T-helper 17 cell (primary cell): Measurements from ENCODE around the gene CELA2B. TPM values are rescaled to one million over a fixed set of nuclear protein-coding genes. Genes with fewer than 3 reads are reported as not detected.
"Not testable (repeated sequence)": the region's sequence is repeated elsewhere in the genome, so short reads cannot be mapped to it uniquely, and the experiment has no call there.

Experiments
- ATAC-seq: fragments of 150-1000 bp; cut with Tn5 transposase; 2 replicates; pipeline ENCODE4 v1.10.0; 2021; ENCODE audit warnings: mild to moderate bottlenecking, moderate library complexity
- DNase-seq, 3 donors: peaks; one replicate each; pipeline versions ENCODE4 v3.0.0 to v3.0.0-alpha.2; 2020 to 2021
- H3K9me3 ChIP-seq: one replicate; pipeline ENCODE4 v1.7.0; 2013; ENCODE audit warnings: low read length, mild to moderate bottlenecking; ENCODE audit not compliant: control insufficient read depth, poor library complexity, severe bottlenecking
- H3K27ac Mint-ChIP-seq: one replicate; pipeline ENCODE4 v1.8.0; 2022; ENCODE audit warnings: mild to moderate bottlenecking, moderate library complexity, mixed read lengths
- H3K27me3 Mint-ChIP-seq: one replicate; pipeline ENCODE4 v1.8.0; 2022; ENCODE audit warnings: mixed read lengths
- H3K36me3 Mint-ChIP-seq: one replicate; pipeline ENCODE4 v1.8.0; 2022; ENCODE audit warnings: low read depth, mixed read lengths
- H3K4me1 Mint-ChIP-seq: one replicate; pipeline ENCODE4 v1.8.0; 2022; ENCODE audit warnings: mild to moderate bottlenecking, mixed read lengths
- H3K4me3 Mint-ChIP-seq: one replicate; pipeline ENCODE4 v1.8.0; 2022; ENCODE audit warnings: mild to moderate bottlenecking, moderate library complexity, mixed read lengths
- total RNA-seq, 4 donors: library from RNA in 2 of 4; stranded (reverse) in 2 of 4; gene quantifications; one replicate each; pipeline ENCODE4 v1.2.3 and lab custom pipeline; 2022 to 2026

Gene CELA2B
- total RNA-seq: not detected
- 0 to 0.08 reads per million in 2 donors for total RNA-seq (lab: John Stamatoyannopoulos, UW)

DNA sequence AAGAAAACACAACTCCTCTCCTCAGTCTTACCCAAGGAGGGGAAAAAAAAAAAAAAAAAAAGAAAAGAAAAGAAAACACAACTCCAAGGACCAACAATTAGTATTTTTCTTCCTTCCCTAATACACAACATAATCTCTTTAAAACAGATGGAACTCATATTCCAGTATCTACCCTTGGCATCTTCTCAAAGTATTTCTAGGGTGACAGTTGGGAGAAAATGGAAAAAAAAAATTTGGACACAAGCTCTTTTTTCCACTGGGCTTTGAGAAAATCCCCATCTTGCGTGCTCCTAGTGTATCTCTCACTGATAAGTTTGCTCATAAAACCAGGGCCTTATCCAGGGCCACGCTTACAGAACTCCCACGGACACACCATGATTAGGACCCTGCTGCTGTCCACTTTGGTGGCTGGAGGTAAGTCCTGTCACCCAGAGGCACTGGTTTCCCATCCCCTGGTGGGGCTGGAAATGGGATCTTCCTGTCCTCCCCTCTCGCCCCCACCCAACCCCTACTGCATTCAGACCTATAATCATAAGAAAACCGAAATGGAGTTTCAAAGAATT lies at the start of gene CELA2B:
Gene CELA2B (plus strand): TSS at position 353 of the 563 bp plus-strand sequence. CDS start 22 bp downstream, at position 375.
- DNase-seq (no peak), ATAC-seq (no peak)
- Mint-ChIP-seq H3K4me3 (no peak within 1 kb of the TSS), H3K4me1 (peaks cover 2% of the 10 kb centered on the region), H3K27ac (no peak within 1 kb of the TSS), H3K27me3 (no peaks in the 10 kb centered on the region), H3K36me3 (no peaks in the 10 kb centered on the region)
- H3K9me3 ChIP-seq: no peaks in the 10 kb centered on the region

DNA sequence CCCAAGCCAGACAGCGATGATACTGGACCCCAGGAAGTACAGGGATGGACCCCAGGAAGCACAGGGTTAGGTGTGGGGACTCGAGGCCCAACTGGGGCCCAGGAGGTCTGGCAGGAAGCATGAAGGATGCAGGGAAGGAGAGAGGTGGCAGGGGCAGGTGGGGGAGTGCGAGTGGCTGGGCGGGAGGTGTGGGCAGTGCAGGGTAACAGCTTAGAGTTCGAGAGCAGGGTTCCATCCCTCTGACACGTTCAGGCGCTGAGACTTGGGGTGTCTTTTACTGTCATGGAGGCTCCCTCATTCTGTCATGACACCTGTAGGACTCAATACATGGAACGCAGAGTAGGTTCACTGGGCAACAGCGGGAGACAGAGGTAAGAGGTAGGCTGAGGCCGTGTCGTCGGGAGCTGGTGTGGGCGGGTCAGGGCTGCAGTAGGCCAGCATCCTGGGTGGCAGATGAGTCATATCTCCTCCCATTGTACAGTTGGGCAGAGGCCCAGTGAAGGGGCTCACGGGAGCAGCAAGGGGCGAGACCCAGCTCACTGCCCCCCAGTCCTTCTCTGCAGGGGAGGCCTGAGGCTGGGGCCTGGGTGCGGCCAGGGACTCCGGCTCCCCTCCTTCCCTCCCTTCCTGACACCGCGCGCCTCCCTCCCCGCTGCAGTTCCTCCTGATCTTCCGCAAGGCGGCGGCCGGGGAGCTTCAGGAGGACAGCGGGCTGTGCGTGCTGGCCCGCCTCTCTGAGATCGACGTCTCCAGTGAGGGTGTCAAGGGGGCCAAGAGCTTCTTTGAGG lies 49.2 kb upstream of the CELA2B start:
- DNase-seq (no peak), ATAC-seq (no peak)
- Mint-ChIP-seq H3K27me3 (no peaks in the 10 kb centered on the region), H3K4me3 (peak overlapping the region; percentile 75), H3K4me1 (peaks cover 21% of the 10 kb centered on the region), H3K36me3 (peaks cover 10% of the 10 kb centered on the region), H3K27ac (peak overlapping the region; percentile 88)
- H3K9me3 ChIP-seq: no peaks in the 10 kb centered on the region

DNA sequence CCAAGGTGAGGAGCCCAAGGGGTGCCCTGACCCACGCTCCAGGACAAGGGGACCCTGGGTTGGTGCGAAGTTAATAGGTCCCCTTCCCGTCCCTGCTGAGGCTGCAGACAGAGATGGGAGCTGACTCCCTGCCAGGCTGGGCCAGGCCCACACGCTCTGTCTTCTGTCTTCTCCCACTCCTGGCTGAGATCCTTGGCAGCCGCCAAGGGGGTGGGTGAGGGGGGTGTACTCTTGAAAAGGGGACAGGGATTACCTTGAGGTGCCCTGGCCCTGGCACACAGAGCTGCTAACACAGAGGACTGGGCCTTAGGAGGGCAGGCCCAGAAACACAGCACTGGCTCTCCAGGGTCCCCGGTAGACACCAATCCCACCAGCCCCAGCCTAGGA lies 48.6 kb upstream of the CELA2B start:
- no peaks in the 10 kb centered on the region for H3K9me3 ChIP-seq
- Mint-ChIP-seq H3K27me3 (no peaks in the 10 kb centered on the region), H3K27ac (peak overlapping the region; percentile 88), H3K4me3 (peak overlapping the region; percentile 36), H3K36me3 (peaks cover 10% of the 10 kb centered on the region), H3K4me1 (peaks cover 20% of the 10 kb centered on the region)
- ATAC-seq (no peak), DNase-seq (no peak)

DNA sequence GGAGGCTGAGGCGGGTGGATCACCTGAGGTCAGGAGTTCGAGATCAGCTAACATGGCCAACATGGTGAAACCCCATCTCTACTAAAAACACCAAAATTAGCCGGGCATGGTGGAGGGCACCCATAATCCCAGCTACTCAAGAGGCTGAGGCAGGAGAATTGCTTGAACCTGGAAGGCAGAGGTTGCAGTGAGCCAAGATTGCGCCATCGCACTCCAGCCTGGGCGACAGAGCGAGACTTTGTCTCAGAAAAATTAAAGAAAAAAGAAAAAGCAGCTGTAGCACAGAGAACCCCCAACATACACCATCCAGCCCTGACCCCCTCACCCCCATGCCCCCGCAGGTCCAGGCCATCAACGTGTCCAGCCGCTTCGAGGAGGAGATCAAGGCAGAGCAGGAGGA lies 47.7 kb upstream of the CELA2B start:
- not testable (repeated sequence) for DNase-seq, ATAC-seq, H3K9me3 ChIP-seq, H3K27me3 Mint-ChIP-seq, H3K36me3 Mint-ChIP-seq
- H3K4me1 Mint-ChIP-seq: peaks cover 22% of the 10 kb centered on the region
- peak overlapping the region; percentile 31 for H3K4me3 Mint-ChIP-seq
- peak overlapping the region; percentile 88 for H3K27ac Mint-ChIP-seq

DNA sequence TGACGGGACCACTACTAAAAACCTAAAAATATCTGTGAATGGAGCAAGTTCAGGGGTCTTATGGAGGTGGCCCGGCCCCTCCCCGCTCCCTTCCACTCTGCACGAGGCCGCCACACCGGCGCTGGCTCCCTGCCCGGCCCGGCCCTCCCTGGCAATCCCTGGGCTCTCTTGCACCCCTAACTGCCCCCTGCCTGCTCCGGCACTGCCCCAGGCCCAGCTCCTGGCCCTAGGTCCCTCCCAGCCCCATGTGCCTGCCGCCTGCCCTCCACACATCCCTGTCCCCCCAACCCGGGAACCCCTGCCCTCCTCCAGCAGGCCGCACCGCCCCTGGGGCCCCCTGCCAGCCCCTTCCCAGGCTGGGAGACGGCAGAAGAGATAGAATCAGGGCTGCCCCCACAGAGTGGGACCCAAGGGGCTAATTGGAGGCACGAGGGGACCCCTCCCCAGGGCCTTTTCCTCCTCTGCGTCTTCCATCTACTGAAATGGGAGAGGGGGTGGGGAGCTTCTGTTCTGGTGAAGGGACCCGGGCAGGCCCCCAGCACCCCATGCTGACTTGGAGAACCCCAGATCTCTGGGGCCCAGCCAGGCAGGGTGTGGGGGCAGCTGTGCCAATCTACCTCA lies 47.0 kb upstream of the CELA2B start:
- peaks cover 20% of the 10 kb centered on the region for H3K4me1 Mint-ChIP-seq
- no peaks in the 10 kb centered on the region for H3K27me3 Mint-ChIP-seq
- DNase-seq (no peak), ATAC-seq (no peak)
- H3K4me3 Mint-ChIP-seq: peak overlapping the region; percentile 55
- H3K36me3 Mint-ChIP-seq: peaks cover 10% of the 10 kb centered on the region
- H3K9me3 ChIP-seq: no peaks in the 10 kb centered on the region
- peak overlapping the region; percentile 92 for H3K27ac Mint-ChIP-seq

DNA sequence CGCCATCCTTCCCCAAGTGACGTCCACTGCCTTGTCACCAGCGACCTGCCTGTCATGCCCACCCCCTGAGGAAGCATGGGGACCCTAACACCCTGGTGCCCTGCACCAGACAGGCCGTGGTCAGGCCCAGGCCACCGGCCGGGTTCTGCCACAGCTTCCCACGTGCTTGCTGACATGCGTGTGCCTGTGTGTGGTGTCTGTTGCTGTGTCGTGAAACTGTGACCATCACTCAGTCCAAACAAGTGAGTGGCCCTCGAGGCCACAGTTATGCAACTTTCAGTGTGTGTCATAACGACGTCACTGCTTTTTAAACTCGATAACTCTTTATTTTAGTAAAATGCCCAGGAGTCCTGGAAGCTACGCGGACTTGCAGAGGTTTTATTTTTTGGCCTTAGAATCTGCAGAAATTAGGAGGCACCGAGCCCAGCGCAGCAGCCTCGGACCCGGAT lies 46.2 kb upstream of the CELA2B start:
- Mint-ChIP-seq H3K27me3 (no peaks in the 10 kb centered on the region), H3K4me3 (peak overlapping the region; percentile 55), H3K36me3 (peaks cover 5% of the 10 kb centered on the region), H3K27ac (peak overlapping the region; percentile 92), H3K4me1 (peaks cover 14% of the 10 kb centered on the region)
- no peak for ATAC-seq
- no peaks in the 10 kb centered on the region for H3K9me3 ChIP-seq
- DNase-seq: no peak

DNA sequence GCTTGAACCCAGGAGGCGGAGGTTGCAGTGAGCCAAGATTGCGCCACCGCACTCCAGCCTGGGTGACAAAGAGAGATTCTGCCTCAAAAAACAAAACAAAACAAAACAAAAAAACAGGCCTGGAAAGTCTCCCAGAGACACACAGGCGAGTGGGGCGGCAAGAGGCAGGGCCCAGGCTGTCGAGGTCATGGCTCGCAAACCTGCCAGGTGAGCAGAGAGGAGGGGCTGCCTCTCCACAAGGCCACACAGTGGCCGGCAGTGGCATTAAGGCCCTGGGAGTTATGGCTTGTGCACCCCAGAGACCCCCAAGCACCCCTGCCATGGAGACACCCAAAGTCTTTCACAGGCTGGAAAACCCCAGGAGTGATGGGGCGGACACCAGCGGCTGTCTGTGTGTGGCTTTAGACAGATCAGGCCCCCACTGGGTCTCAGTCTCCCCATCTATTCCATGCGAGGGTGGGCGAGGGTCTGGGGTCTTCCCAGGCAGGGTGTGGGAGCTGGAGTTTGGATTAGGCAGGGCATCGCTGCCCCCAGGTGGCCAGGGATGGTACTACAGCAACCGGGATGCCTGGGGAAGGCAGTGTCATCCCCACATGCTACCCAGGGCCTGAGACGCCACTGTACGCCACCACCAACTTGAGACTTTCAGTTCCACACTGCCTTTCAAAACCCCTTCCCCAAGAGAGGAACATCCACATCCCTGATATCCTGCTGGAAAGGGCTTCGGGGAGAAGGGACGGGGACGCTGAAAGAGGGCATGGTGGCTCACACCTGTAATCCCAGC lies 44.9 kb upstream of the CELA2B start:
- H3K36me3 Mint-ChIP-seq: peaks cover 5% of the 10 kb centered on the region
- peak overlapping the region; percentile 92 for H3K27ac Mint-ChIP-seq
- H3K9me3 ChIP-seq: no peaks in the 10 kb centered on the region
- DNase-seq (peak; percentile 63 to 81 (median 64)), ATAC-seq (peak; percentile 57)
- H3K4me1 Mint-ChIP-seq: peaks cover 15% of the 10 kb centered on the region
- H3K4me3 Mint-ChIP-seq: peak overlapping the region; percentile 75
- no peaks in the 10 kb centered on the region for H3K27me3 Mint-ChIP-seq

DNA sequence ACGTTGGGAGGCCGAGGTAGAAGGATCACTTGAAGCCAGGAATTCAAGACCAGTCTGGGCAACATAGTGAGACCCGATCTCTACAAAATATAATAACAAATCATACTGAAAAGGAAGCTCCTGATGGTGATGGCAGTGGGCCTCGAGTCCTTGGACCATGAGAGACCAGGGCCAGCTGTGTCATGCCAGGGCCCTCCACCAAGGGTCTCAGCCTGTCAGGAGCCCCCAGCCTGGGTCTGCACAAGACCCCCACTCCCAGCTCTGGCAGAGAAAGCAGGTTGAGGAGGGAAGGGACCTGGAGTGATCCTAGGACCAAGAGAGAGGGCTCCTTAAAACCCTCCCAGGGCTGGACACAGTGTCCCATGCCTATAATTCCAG lies 44.3 kb upstream of the CELA2B start:
- Mint-ChIP-seq H3K4me3 (peak overlapping the region; percentile 75), H3K36me3 (peaks cover 2% of the 10 kb centered on the region), H3K27ac (peak overlapping the region; percentile 92), H3K27me3 (no peaks in the 10 kb centered on the region), H3K4me1 (peaks cover 9% of the 10 kb centered on the region)
- DNase-seq (no peak), ATAC-seq (no peak)
- no peaks in the 10 kb centered on the region for H3K9me3 ChIP-seq

DNA sequence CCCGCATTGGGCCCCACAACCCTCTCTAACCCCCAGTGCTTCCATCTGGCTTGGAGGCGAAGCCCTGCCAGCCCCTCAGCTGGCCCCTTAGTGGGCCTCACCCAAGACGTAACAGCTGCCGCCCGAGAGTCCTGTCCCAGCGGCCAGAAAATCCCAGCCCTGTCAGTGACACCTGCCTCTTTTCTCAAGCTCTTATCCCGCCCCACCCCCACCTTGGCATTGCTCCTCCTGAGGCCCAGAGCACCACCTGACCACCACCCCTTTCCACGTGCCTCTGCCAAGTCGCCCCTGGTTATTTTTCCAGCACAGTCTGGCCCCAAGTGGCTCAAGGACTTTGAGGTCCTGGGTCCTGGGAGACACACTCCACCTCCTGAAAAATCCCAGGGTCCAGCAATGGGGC lies 43.6 kb upstream of the CELA2B start:
- no peaks in the 10 kb centered on the region for H3K27me3 Mint-ChIP-seq
- H3K27ac Mint-ChIP-seq: peak overlapping the region; percentile 92
- ATAC-seq (no peak), DNase-seq (no peak)
- peaks cover 7% of the 10 kb centered on the region for H3K4me1 Mint-ChIP-seq
- H3K36me3 Mint-ChIP-seq: peaks cover 2% of the 10 kb centered on the region
- peak overlapping the region; percentile 75 for H3K4me3 Mint-ChIP-seq
- H3K9me3 ChIP-seq: no peaks in the 10 kb centered on the region

DNA sequence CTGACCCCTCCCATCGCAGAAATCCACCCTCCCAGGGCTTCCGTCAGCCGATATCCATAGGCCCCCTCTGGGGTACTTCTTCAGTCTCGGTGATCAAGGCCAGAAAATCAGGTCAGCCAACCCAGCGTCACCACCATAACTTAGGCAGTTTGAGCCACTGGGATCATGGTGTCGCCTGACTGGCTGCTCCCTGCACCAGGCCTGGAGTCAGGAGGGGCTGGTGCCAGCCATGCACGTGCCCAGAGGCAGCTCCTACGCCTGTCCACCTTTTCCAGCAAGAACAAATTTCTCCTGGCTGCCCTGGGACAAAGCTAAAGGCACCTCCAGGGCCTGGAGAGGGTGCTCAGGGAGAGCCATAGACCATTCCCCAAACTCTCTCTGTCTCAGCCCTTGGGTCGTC lies 42.4 kb upstream of the CELA2B start:
- peaks cover 7% of the 10 kb centered on the region for H3K4me1 Mint-ChIP-seq
- peak overlapping the region; percentile 92 for H3K27ac Mint-ChIP-seq
- peak overlapping the region; percentile 75 for H3K4me3 Mint-ChIP-seq
- no peaks in the 10 kb centered on the region for H3K27me3 Mint-ChIP-seq
- H3K36me3 Mint-ChIP-seq: peaks cover 2% of the 10 kb centered on the region
- no peak for DNase-seq
- ATAC-seq: no peak
- H3K9me3 ChIP-seq: no peaks in the 10 kb centered on the region

DNA sequence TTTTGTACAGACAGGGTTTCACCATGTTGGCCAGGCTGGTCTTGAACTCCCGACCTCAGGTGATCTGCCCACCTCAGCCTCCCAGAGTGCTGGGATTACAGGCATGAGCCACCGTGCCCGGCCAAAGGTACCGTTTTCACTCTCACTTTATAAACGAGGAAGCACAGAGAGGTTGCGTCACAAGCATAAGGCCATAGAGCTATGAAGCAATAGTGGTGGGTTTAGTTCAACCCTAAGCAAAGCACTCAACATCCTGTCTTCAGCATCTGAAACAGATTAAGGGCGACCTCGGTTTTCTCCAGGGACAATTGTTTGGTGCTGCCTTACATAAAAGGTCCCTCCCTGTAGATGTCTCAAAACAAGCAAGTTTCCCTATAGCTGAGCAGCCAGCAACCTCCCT lies 41.2 kb upstream of the CELA2B start:
- not testable (repeated sequence) for DNase-seq, ATAC-seq, H3K36me3 Mint-ChIP-seq, H3K27me3 Mint-ChIP-seq, H3K4me1 Mint-ChIP-seq, H3K9me3 ChIP-seq
- Mint-ChIP-seq H3K27ac (peak overlapping the region; percentile 92), H3K4me3 (peak overlapping the region; percentile 67)

DNA sequence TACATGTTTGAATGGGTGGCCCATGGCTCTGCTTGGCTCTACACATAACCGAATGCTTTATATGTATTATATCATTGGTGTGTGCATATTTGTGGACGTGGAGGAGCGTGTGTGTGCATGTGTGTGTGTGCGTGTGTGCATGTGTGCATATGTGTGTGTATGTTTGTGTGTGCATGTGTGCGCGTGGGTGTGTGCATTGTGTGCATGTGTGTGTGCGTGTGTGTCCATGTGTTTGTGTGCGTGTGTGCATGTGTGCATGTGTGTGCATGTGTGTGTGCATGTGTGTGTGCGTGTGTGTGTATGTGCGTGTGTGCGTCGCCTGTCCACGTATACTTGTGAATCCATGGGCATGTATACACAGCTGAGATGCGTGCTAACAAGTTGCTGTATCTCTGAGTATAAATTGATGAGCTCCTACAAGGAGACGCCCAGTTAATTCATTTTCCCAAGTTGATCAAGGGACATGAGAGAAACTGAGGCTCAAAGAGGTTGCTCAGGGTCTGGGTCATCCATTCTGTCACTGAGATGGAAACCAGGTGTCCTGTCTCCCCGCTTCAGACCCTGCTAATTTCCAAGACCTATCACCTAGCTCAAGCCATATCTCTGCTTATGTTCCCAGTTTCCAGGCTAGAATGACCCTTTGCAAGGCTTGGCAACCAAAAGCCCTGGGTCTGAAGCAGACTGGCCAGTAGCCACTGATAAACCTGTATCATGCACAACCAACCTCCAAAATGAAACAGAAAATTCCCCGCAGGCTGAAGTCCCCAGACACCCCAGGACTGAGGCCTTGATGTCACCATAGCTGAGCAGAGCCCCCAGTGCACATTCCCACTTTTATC lies 40.4 kb upstream of the CELA2B start:
- peaks cover 5% of the 10 kb centered on the region for H3K4me1 Mint-ChIP-seq

More for the DNA sequence above, 40.4 kb upstream of the CELA2B start:
- DNase-seq (no peak), ATAC-seq (peak; percentile 3)
- H3K4me3 Mint-ChIP-seq: peak overlapping the region; percentile 67
- H3K27ac Mint-ChIP-seq: peak overlapping the region; percentile 92
- no peaks in the 10 kb centered on the region for H3K36me3 Mint-ChIP-seq
- H3K27me3 Mint-ChIP-seq: no peaks in the 10 kb centered on the region
- H3K9me3 ChIP-seq: no peaks in the 10 kb centered on the region
